VCaP (cell line): Measurements from ENCODE around the gene ABCC3.

ENCODE experiments used
- H3K27ac ChIP-seq: fragments of 450-650 bp; 2 replicates; pipeline ENCODE4 v1.5.1; 2017
- TF ChIP-seq, protein P1 (sequence below): fragments of 450-650 bp; conservative IDR thresholded peaks from 2 replicates; pipeline ENCODE4 v1.5.1; 2017; ENCODE audit warnings: mild to moderate bottlenecking, moderate library complexity

Gene ABCC3

DNA sequence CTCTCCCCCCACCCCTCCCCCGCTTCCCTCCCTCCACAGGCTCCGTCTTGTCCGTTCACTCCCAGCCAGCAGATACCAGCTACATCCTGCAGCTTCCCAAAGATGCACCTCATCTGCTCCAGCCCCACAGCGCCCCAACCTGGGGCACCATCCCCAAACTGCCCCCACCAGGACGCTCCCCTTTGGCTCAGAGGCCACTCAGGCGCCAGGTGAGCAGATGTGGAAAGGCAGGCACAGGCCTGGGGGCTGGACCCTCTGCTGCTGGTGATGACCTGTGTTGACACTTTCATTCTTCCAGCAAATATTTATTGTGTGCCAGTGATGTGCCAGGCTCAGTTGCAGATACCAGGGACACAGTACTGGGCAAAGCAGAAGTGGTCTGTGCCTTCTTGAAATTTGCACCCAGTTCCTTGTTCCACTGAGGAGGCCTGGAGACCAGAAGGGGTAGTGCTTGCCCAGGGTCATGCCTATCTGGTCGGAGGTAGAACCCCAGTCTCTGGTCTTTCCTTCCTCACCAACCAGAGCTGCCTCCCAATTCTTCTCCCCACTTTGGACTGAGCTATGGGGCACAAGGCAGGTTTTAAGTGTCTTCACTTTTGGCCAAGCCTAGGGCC, 10.3 kb upstream of the ABCC3 start:
- TF ChIP-seq, protein P1, sequence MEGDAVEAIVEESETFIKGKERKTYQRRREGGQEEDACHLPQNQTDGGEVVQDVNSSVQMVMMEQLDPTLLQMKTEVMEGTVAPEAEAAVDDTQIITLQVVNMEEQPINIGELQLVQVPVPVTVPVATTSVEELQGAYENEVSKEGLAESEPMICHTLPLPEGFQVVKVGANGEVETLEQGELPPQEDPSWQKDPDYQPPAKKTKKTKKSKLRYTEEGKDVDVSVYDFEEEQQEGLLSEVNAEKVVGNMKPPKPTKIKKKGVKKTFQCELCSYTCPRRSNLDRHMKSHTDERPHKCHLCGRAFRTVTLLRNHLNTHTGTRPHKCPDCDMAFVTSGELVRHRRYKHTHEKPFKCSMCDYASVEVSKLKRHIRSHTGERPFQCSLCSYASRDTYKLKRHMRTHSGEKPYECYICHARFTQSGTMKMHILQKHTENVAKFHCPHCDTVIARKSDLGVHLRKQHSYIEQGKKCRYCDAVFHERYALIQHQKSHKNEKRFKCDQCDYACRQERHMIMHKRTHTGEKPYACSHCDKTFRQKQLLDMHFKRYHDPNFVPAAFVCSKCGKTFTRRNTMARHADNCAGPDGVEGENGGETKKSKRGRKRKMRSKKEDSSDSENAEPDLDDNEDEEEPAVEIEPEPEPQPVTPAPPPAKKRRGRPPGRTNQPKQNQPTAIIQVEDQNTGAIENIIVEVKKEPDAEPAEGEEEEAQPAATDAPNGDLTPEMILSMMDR, result no peak
- peak overlapping the region; percentile 90; the same call in 1 of the 2 replicates for H3K27ac ChIP-seq

- TF ChIP-seq, protein P1, result no peak
Measured at GRCh38 chr17:50625032-50625871, 9.4 kb upstream of the ABCC3 start.

GRCh38 chr17:50626037-50626574, 8.6 kb upstream of the ABCC3 start:
- TF ChIP-seq, protein P1, result peak; percentile 68
- peak overlapping the region; percentile 90 for H3K27ac ChIP-seq

More at GRCh38 chr17:50625032-50625871, 9.4 kb upstream of the ABCC3 start:
- peak overlapping the region; percentile 90 for H3K27ac ChIP-seq

DNA sequence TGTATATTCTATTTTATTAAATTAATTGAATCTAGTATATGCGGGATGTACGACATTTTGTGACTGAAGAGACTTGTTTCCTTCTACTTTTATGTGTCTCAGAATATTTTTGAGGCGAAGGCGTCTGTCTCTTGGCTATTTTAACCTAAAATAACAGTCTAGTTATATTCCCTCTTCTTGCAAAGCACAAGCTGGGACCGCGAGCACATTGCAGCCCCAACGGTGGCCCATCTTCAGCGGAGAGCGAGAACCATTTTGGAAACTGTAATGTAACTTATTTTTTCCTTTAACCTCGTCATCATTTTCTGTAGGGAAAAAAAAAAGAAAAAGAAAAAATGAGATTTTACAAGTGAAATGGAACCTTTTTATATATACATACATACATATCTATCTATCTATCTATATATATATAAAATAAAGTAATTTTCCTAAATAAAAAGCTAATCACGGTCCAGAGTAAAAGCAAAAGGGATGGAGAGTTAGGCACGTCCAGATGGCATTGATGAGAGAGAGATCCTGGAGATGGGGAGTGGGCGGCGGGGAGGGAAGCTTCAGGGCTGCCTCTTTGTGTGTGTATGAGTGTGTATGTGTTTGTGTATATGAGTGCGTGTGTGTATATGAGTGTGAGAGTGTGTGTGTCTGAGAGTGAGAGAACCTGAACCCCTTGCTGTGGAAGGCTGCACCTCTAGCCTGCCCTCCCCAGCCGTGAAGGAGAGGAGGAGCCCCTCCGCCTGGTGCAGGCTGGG, 7.5 kb upstream of the ABCC3 start:
- peak overlapping the region; percentile 90 for H3K27ac ChIP-seq
- TF ChIP-seq, protein P1, result no peak

GRCh38 chr17:50627782-50628601, 6.7 kb upstream of the ABCC3 start:
- peak overlapping the region; percentile 90 for H3K27ac ChIP-seq
- TF ChIP-seq, protein P1, result 0 out of 2 replicates have a peak, but pooled peaks have one; percentile 16

- H3K27ac ChIP-seq, result peak overlapping the region; percentile 90; the same call in 1 of the 2 replicates
- TF ChIP-seq, protein P1, result no peak
Measured at GRCh38 chr17:50629902-50630301, 4.8 kb upstream of the ABCC3 start.
